DMS53 treated with DMSO at 0.1 percent for 48 hours (cell line): ENCODE results near the gene ZSWIM1.

Source experiments
- DNase-seq: peaks from one replicate; lab custom pipeline; 2025; ENCODE audit not compliant: unreplicated experiment; lab: John Stamatoyannopoulos, UW

The ZSWIM1 gene

GRCh38 chr20:45880988-45881788, at the start of gene ZSWIM1:
ZSWIM1 (plus strand) TSS chr20:45881227; CDS start chr20:45882593, 1,366 bp downstream.
- peak; percentile 99 for DNase-seq

DNA sequence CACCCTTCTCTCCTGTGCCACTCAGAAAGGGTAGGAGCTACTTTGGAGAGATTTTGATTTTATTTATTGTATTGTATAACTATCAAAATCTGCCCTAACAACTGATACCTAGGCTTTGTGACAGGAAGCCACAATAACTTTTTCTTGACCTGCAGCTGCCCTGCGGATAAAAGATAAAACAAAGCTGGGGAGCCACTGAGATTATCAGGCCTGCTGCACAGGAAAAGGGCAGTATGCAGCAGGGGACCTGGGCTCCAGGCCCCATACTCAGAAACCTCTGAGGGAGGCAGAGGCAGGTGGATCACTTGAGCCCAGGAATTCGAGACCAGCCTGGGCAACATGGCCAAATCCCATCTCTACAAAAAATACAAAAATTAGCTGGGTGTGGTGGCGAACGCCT, 48.4 kb upstream of the ZSWIM1 start:
- no peak for DNase-seq

DNA sequence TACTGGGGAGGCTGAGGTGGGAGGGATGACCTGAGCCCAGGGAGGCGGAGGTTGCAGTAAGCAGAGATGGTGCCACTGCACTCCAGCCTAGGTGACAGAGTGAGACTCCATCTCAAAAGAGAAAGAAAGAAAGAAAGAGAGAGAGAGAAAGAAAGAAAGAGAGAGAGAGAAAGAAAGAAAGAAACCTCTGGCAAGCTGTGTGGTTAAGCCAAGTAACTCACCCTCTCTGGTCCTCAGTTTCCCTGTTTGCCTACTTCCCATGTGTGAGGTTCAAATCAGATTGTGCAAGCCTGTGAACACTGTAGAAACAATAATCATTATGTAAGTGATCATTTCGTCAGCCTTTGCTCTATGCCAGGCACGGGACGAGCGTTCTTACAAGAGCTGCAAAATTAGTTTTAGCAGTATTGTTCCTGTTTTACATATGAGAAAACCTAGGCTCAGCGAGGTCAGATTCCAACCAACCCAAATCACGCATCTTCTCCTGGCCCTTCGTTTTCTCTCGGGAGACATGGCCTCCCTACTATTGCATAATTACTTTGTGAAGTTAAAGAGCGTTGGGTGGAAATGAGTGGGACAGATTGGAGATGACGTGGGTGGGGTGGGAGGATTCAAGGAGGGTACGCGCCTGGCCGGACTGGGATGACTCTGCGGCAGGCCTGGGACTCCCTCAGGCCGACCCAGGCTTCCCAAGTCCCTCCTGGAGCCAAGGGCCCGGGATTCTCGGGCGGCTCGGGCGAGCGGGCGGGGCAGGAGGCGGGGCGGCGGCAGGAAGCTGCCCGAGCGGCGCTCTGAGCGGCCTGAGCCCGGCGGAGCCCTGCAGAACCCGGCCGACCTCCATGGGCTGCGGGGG, 47.8 kb upstream of the ZSWIM1 start, which contains the start of gene SNX21:
Gene SNX21, plus strand, starts transcription at position 770 of the 853 bp plus-strand sequence. CDS start 121 bp downstream, outside the sequence.
- peak; percentile 47 for DNase-seq

DNA sequence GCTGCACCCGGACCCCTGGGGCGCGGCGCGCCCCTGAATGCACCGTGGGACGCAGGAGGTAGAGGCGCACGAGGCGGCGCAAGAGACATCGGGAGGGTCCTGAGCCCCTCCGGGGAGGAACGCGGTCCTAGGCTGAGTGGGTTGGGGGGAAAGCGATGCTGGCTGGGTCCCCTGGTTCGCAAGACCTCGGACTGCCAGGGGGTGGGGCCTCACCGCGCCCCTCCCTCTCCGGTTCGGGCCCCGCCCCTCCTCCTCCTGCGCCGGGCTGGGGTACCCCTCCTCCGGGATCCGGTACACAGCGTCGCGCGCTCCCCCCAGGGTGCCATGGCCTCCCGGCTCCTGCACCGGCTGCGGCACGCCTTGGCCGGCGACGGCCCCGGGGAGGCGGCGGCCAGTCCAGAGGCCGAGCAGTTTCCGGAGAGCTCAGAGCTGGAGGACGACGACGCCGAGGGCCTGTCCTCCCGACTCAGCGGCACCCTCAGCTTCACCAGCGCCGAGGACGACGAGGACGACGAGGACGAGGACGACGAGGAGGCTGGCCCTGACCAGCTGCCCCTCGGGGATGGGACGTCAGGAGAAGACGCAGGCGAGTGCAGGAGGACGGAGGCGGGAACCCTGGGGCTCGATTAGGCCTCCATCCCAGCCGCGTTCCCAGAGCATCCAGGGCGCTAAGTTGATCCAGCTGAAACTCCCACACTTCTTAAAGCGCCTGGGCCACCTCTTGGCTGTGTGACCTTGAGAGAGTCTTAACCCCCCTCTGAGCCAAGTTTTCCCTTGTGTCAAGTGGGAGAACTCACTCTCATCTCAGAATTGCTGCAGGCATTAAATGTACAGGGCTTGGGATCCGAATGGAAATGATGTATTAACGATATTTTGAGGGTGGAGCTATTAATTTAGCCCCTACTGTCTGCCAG, 46.9 kb upstream of the ZSWIM1 start:
- peak; percentile 38 for DNase-seq

GRCh38 chr20:45834797-45835161, 46.2 kb upstream of the ZSWIM1 start:
- DNase-seq, result no peak

DNA sequence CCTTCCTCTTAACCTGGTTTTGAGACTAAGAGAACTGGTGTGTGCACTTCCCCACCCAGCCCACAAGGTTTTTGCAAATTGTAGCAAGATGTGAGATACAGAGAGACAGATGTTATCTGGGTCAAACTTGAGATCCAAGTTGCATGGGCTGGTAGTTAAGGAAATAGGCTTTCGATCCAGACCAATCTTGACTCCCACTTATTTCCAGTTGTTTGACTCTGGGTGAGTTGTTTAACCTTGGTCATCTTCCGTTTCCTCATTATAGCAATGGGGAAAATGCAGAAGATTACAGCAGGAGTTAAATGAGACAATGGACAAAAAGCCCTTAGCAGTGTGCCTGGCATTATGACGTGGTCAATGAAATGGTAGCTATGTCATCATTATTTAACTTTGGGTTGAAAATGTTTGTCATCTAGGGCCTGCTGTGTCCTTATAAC, 45.7 kb upstream of the ZSWIM1 start:
- no peak for DNase-seq

DNA sequence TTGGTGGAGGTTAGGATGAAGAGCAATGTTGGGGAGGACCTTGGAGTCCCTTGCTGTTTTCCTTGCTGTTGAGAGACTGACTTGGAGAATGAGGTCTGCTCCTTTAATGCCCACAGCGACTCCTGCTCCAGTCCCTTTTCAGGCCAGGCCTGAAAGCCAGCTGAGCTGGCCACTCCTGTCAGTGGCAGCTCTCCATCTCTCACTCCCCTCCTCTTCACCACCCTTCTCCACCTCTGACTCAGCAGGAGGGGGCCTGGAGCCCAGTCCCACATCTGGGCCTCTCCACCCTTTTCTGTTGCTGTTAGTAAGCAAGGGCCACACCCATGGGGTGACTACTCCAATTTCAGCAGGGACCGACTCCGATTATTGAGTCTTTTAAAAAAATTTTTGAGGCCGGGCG, 45.2 kb upstream of the ZSWIM1 start:
- no peak for DNase-seq

DNA sequence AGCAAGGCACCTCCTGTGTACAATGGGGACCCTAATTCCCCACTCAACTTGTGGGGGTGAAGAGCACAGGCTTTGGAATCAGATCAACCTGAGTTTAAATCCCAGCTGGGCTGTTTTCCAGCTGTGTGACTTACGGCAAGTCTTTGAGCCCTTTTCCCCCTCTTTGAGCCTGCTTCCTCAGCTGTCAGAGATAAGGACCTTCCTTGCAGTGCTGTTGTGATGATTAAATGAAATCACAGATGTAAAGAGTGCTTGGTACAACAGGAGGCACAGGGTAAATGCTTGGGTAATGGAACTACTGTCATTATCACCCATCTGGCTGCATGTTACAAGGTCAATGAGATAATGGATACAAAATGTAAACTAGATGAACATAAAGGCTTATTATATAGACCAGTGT, 44.2 kb upstream of the ZSWIM1 start:
- DNase-seq, result no peak

DNA sequence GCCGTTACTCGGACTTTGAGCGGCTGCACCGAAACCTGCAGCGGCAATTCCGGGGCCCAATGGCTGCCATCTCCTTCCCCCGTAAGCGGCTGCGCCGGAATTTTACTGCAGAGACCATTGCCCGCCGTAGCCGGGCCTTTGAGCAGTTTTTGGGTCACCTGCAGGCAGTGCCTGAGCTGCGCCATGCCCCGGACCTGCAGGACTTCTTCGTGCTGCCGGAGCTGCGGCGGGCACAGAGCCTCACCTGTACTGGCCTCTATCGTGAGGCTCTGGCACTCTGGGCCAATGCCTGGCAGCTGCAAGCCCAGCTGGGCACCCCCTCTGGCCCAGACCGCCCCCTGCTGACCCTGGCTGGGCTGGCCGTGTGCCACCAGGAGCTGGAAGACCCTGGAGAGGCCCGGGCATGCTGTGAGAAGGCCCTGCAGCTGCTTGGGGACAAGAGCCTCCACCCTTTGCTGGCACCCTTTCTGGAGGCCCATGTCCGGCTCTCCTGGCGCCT, 40.3 kb upstream of the ZSWIM1 start:
- DNase-seq, result no peak

- no peak for DNase-seq
Observed at GRCh38 chr20:45841407-45842129, 39.5 kb upstream of the ZSWIM1 start.

- DNase-seq, result no peak
Observed at GRCh38 chr20:45842169-45842812, 38.7 kb upstream of the ZSWIM1 start.

DNA sequence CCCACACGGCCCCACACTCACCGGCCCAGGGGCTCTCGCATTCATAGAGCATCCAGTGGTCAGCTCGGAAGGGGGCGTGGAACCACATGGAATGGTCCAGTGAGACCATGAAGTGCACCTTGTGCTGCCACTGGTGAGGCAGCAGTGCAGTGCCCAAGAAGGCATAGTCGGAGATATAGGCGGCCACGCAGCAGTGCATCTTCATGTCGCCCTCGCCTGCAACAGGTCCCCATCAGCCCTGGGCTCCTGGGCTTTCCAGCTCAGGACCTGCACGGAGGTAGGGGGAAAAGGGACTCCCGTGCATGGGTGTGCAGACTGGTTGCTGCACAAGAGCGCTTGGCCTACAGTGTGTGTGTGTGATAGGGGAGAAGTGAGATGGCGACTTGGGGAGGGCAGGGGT, 37.5 kb upstream of the ZSWIM1 start:
- no peak for DNase-seq

- DNase-seq, result no peak
Observed at GRCh38 chr20:45845452-45845851, 35.6 kb upstream of the ZSWIM1 start.

- DNase-seq, result no peak
Observed at GRCh38 chr20:45848421-45848820, 32.6 kb upstream of the ZSWIM1 start.

GRCh38 chr20:45848969-45849582, 32.0 kb upstream of the ZSWIM1 start:
- no peak for DNase-seq

GRCh38 chr20:45850238-45850637, 30.8 kb upstream of the ZSWIM1 start:
- DNase-seq, result no peak

DNA sequence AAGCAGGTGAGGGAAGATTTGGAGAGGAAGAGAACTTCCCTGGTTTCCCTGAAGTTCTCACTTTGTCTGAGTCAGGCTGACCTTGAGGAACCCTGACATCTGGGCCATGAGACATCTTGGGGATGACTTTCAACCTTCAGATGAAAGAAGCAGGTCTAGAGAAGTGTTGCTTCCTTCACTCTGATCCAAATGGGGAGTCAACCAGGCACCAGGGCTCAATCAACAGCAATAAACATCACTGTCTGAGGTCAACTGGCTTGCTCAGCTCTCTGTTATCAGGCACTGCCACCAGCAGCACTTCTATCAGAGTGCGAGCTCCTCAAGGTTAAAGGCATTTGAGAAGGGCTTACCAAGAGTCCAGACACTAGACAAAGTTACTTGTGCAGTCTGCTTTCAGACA, 30.1 kb upstream of the ZSWIM1 start:
- no peak for DNase-seq

DNA sequence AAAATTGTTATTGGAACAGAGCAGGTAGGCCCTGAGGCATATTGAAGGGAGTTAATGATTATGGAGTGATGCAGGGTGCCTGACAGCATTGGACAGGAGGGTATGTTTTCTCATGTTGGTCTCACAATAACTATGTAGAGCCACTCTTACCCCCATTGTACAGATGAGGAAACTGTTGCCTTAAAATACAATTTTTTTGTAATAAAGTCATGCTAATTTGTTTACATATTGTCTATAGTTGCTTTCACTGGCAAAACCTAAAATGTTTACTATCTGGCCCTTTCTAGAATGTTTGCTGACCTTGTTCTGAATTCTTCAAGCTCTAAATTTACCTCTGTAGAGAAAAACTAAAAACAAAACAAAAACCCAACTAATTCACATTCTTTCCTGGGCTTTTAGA, 29.5 kb upstream of the ZSWIM1 start:
- no peak for DNase-seq

- no peak for DNase-seq
Observed at GRCh38 chr20:45852326-45852725, 28.7 kb upstream of the ZSWIM1 start.
